AG04450 (cell line): Measurements from ENCODE around the gene DHRS3. TPM values are rescaled to one million over a fixed set of nuclear protein-coding genes. Genes with fewer than 3 reads are reported as not detected.

ENCODE experiments used
- CTCF ChIA-PET: fragments of 300-600, 350-600 bp; formaldehyde crosslinking; extraction: SDS; loops from one replicate; lab custom pipeline; 2022; ENCODE audit warnings: antibody characterized with exemption, inconsistent platforms; lab: Charles Lee
- POLR2A ChIA-PET: fragments of 350-600 bp; formaldehyde crosslinking; extraction: SDS; loops from one replicate; lab custom pipeline; 2021; ENCODE audit warnings: antibody characterized with exemption, inconsistent platforms; lab: Yijun Ruan, JAX
- DNase-seq: peaks from one replicate; pipeline ENCODE4 v3.0.0-alpha.2; 2011; ENCODE audit warnings: low read depth, low spot score
- H3K27ac ChIP-seq: one replicate; pipeline ENCODE4 v1.5.1; 2012; ENCODE audit warnings: low read depth, low read length, control low read depth
- H3K27me3 ChIP-seq: one replicate; pipeline ENCODE4 v1.6.0; 2012; ENCODE audit warnings: low read length; ENCODE audit not compliant: control insufficient read depth, insufficient read depth
- H3K4me3 ChIP-seq: 2 replicates; pipeline ENCODE4 v1.5.1; 2011; ENCODE audit warnings: mild to moderate bottlenecking, low read depth, low read length, control low read depth
- H3K9me3 ChIP-seq: 2 replicates; pipeline ENCODE4 v1.5.1; 2012; ENCODE audit warnings: low read length; ENCODE audit not compliant: control insufficient read depth, insufficient read depth
- CTCF ChIP-seq: IDR thresholded peaks from 2 replicates; pipeline ENCODE4 v1.5.1; 2011; ENCODE audit warnings: low read depth, low read length, control low read depth, inconsistent platforms
- polyA plus RNA-seq: library from polyadenylated mRNA; depleted of rRNA; stranded (reverse); fragments of >200 nt; gene quantifications from 2 replicates; pipeline ENCODE4 v1.2.3, GENCODE V29; 2011

The DHRS3 gene
- polyA plus RNA-seq, 1 experiment, result 42.3 TPM

GRCh38 chr1:12585536-12585935 lies 32.5 kb downstream of the DHRS3 start:
- ChIA-PET POLR2A (no interaction called here), CTCF (no interaction called here)
- TF ChIP-seq CTCF, result no peak

GRCh38 chr1:12584900-12585525 lies 33.0 kb downstream of the DHRS3 start:
- no peaks in the 10 kb centered on the region for H3K9me3 ChIP-seq
- CTCF ChIA-PET, result no interaction called here
- H3K27me3 ChIP-seq, result no peaks in the 10 kb centered on the region
- POLR2A ChIA-PET, result no interaction called here
- no peak for DNase-seq
- no peak for TF ChIP-seq CTCF
- no peak overlapping the region for H3K27ac ChIP-seq
- H3K4me3 ChIP-seq, result no peak overlapping the region

More at GRCh38 chr1:12585536-12585935, 32.5 kb downstream of the DHRS3 start:
- no peaks in the 10 kb centered on the region for H3K9me3 ChIP-seq
- no peaks in the 10 kb centered on the region for H3K27me3 ChIP-seq
- H3K27ac ChIP-seq, result peak overlapping the region; percentile 31
- H3K4me3 ChIP-seq, result no peak overlapping the region
- DNase-seq, result no peak

- CTCF ChIA-PET, result no interaction called here
- DNase-seq, result no peak
- Histone ChIP-seq H3K27me3 (no peaks in the 10 kb centered on the region), H3K4me3 (no peak overlapping the region), H3K27ac (no peak overlapping the region), H3K9me3 (no peaks in the 10 kb centered on the region; the same call in 1 of the 2 replicates)
- POLR2A ChIA-PET, result no interaction called here
- no peak for TF ChIP-seq CTCF
Observed at GRCh38 chr1:12583484-12583883, 34.5 kb downstream of the DHRS3 start.

DNA sequence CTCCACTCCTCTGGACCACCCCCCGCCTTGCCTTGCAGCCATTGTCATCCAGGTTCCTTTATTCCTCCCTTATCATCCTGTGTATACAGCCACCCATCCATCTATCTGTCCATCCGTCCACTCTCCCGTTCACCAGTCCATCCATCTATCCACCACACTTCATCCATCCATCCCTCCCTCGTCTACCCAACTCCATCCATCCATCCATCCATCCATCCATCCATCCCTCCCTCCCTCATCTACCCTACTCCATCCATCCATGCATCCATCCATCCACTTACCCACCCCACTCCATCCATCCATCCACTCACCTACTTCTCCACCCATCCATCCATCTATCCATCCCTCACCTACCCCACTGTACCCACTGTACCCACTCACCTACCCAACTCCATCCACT lies 35.4 kb downstream of the DHRS3 start:
- Histone ChIP-seq H3K4me3 (no peak overlapping the region), H3K9me3 (no peaks in the 10 kb centered on the region; the same call in 1 of the 2 replicates), H3K27ac (no peak overlapping the region), H3K27me3 (no peaks in the 10 kb centered on the region)
- TF ChIP-seq CTCF, result no peak
- ChIA-PET POLR2A (interaction anchor here (0.6 kb wide), 1 partner anchor 13 kb away, joined by 3 read pairs; no protein-coding TSS in a partner anchor), CTCF (no interaction called here)
- DNase-seq, result no peak

DNA sequence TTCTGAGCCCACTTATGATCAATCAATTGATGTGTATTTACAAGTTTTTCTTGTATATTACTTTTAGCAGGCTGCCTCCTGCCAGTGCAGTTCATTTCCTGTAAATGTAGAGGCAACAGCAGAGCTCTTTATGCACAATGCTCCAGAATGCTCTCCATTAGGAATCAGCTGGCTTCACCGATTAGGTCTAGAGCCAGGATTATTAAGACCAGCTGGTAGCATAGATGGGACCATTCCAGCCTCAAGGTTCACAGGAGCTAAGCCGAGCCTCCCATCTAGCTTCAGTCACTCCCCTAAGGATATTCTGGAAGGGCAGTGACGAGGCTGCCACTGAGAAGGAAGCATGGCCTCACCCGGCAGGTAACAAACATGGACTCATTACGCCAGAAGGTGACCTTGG lies 36.8 kb downstream of the DHRS3 start:
- CTCF ChIA-PET, result no interaction called here

More for the DNA sequence above, 36.8 kb downstream of the DHRS3 start:
- POLR2A ChIA-PET, result no interaction called here
- TF ChIP-seq CTCF, result no peak
- no peak for DNase-seq
- H3K9me3 ChIP-seq, result no peaks in the 10 kb centered on the region; the same call in 1 of the 2 replicates
- H3K27me3 ChIP-seq, result no peaks in the 10 kb centered on the region
- no peak overlapping the region for H3K27ac ChIP-seq
- no peak overlapping the region for H3K4me3 ChIP-seq
